K562 (cell line): ENCODE measurements around the gene ING1. TPM values are rescaled to one million over a fixed set of nuclear protein-coding genes. Genes with fewer than 3 reads are reported as not detected.

Experiments
- CHD1 ChIP-seq: fragments of 200-600 bp; sonication (generic); IDR thresholded peaks from one replicate; pipeline ENCODE4 v1.6.1; 2012; ENCODE audit warnings: mild to moderate bottlenecking, moderate library complexity, low read length, inconsistent platforms
- CUX1 ChIP-seq: fragments of 200-800 bp; sonication (Bioruptor generic); IDR thresholded peaks from 2 replicates; pipeline ENCODE4 v1.6.1; 2016; ENCODE audit warnings: missing genetic modification characterization, missing compliant biosample characterization
- CXXC5 ChIP-seq: fragments of 250-450 bp; sonication (Bioruptor Pico); IDR thresholded peaks from 2 replicates; pipeline ENCODE4 v1.8.0; 2022; ENCODE audit warnings: inconsistent platforms, mild to moderate bottlenecking, moderate library complexity
- E2F3 ChIP-seq: fragments of 250-450 bp; sonication (Bioruptor Pico); IDR thresholded peaks from 2 replicates; pipeline ENCODE4 v1.4.0; 2020; ENCODE audit warnings: mild to moderate bottlenecking
- FOXA3 ChIP-seq, 2 experiments: fragments of 450-650 bp in 1 of 2; sonication (generic) in 1 of 2; formaldehyde crosslinking; IDR thresholded peaks in 1 of 2; conservative IDR thresholded peaks in 1 of 2; 2 replicates each; pipeline versions ENCODE4 v1.4.0 to v1.8.0; 2020 to 2022; ENCODE audit warnings: mild to moderate bottlenecking in 2 of 2, missing genetic modification reagents in 1 of 2
- KLF16 ChIP-seq: IDR thresholded peaks from 2 replicates; pipeline ENCODE4 v1.6.1; 2016; ENCODE audit warnings: antibody characterized with exemption
- LARP7 ChIP-seq: fragments of 450-650 bp; IDR thresholded peaks from 2 replicates; pipeline ENCODE4 v1.6.1; 2016
- NBN ChIP-seq: fragments of 450-650 bp; IDR thresholded peaks from 2 replicates; pipeline ENCODE4 v1.6.1; 2016; ENCODE audit warnings: low read depth, mild to moderate bottlenecking
- PATZ1 ChIP-seq: fragments of 250-450 bp; sonication (Bioruptor Pico); IDR thresholded peaks from 2 replicates; pipeline ENCODE4 v1.5.0; 2020; ENCODE audit warnings: mild to moderate bottlenecking, borderline replicate concordance
- PREB ChIP-seq: sonication (generic); formaldehyde crosslinking; IDR thresholded peaks from 2 replicates; pipeline ENCODE4 v1.8.1; 2023; ENCODE audit warnings: mild to moderate bottlenecking, missing genetic modification reagents
- PURB ChIP-seq: sonication (generic); formaldehyde crosslinking; IDR thresholded peaks from 2 replicates; pipeline ENCODE4 v1.9.0; 2021; ENCODE audit warnings: low read depth, mild to moderate bottlenecking, missing genetic modification reagents
- SOX6 ChIP-seq: fragments of 450-650 bp; IDR thresholded peaks from 2 replicates; pipeline ENCODE4 v1.6.1; 2014; ENCODE audit warnings: mild to moderate bottlenecking
- SREBF1 ChIP-seq: fragments of 150-350 bp; IDR thresholded peaks from 2 replicates; pipeline ENCODE4 v1.6.1; 2014; ENCODE audit warnings: antibody characterized with exemption, low read depth, low read length, borderline replicate concordance
- SUPT5H ChIP-seq: fragments of 450-650 bp; IDR thresholded peaks from 2 replicates; pipeline ENCODE4 v1.6.1; 2016
- ZKSCAN3 ChIP-seq: fragments of 250-450 bp; sonication (Bioruptor Pico); IDR thresholded peaks from 2 replicates; pipeline ENCODE4 v1.4.0; 2020
- ZNF121 ChIP-seq: sonication (generic); formaldehyde crosslinking; conservative IDR thresholded peaks from 2 replicates; pipeline ENCODE4 v1.8.0; 2022; ENCODE audit warnings: missing genetic modification reagents
- polyA plus RNA-seq, 8 experiments: library from polyadenylated mRNA; depleted of rRNA in 4 of 8; stranded (reverse) in 5 of 8; unstranded in 3 of 8; fragments of >200 nt; fragmentation: Nextera tagmentation in 2 of 8; fragmentation: Illumina TruSeq in 1 of 8; extraction: Ambion mirVana in 2 of 8; extraction: Trizol in 1 of 8; gene quantifications; 2 replicates each; pipeline versions ENCODE4 v1.2.1 to v1.2.3, GENCODE V29; 2011 to 2014; ENCODE audit warnings: inconsistent platforms in 1 of 8, missing spikeins in 1 of 8
- total RNA-seq, 7 experiments: library from RNA; depleted of rRNA in 6 of 7; stranded (reverse); fragments of >200 nt in 6 of 7; fragmentation: Illumina TruSeq in 2 of 7; extraction: Trizol in 2 of 7; gene quantifications; 2 replicates each; pipeline versions ENCODE4 v1.2.1 to v1.2.3, GENCODE V29; 2011 to 2021; ENCODE audit warnings: low replicate concordance in 1 of 7

Gene ING1
- total and polyA plus RNA-seq, 9 of the 15 experiments (the other 6 are each of a cell fraction or from before 2014, with no cell fraction given) = 1.0 to 20.1 (median 8.2) TPM

- TF ChIP-seq E2F3 (CRISPR knock-in tag) = no peak
- no peak for TF ChIP-seq CUX1 (CRISPR knock-in tag)
- TF ChIP-seq CXXC5 = 0 out of 2 replicates have a peak, but pooled peaks have one; percentile 45
- no peak for TF ChIP-seq ZNF121 (CRISPR knock-in tag)
- TF ChIP-seq NBN = no peak
- no peak for TF ChIP-seq ZKSCAN3
- no peak for TF ChIP-seq SREBF1
- no peak for TF ChIP-seq CHD1
- TF ChIP-seq FOXA3 (CRISPR knock-in tag; conservative IDR thresholded peaks at IDR 0.05 in 1 of 2, IDR thresholded peaks at IDR 0.05 in 1 of 2) = no peak
- TF ChIP-seq SUPT5H = no peak; the same call in none of the 2 replicates
- TF ChIP-seq PATZ1 (CRISPR knock-in tag) = no peak
- TF ChIP-seq PREB (CRISPR knock-in tag) = no peak
- TF ChIP-seq KLF16 = no peak
- TF ChIP-seq LARP7 = no peak
- TF ChIP-seq PURB (CRISPR knock-in tag) = no peak
- no peak for TF ChIP-seq SOX6
Observed at GRCh38 chr13:110715395-110716246, 2.1 kb downstream of the ING1 start (continued).
